ENCODE measurements around the gene KAT6B. TPM values are rescaled to one million over a fixed set of nuclear protein-coding genes. Genes with fewer than 3 reads are reported as not detected.

KAT6B gene
- total RNA-seq, 4 donors from 2014 or later: 29.1 to 159 (median 61.2) TPM

DNA sequence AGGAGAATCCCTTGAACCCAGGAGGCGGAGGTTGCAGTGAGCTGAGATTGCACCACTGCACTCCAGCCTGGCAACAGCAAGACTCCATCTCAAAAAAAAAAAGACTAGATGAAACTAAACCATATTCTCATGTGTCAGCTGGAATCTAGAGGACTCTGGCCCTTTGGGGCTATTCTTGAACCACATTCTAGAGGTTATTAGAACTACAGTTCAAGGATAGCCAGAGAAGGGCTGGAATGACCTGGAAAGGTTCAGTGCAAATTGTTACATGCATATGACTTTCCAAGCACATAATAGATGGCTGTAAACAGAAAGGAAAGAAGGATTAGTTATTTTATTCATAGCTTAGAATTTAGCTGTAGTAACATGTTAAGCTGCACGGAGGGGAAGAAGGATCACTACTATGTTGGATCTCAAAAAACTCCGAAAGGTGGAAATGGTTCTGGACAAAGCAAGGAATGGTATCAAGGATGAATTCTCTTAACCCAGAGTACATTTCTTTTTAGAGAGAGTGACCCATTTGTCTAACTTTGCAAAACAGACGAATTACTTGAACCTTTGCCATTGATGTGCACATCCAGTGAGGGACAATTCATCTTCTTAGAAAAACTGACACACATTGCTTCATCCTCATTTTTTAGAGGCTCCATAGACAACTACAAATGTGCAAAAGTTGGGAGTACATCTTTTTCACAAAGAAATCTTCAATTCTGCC, 161.1 kb downstream of the KAT6B start:
- Histone ChIP-seq H3K9me3 (no peaks in the 10 kb centered on the region), H3K36me3 (no peaks in the 10 kb centered on the region), H3K4me3 (no peak overlapping the region), H3K4me1 (peaks cover 0 to 24% of the 10 kb centered on the region in 2 donors), H3K27me3 (no peaks in the 10 kb centered on the region), H3K27ac (peak overlapping the region; percentile 59 to 80)
- intact Hi-C loops (cut with DNase I; ENCODE audit: low total_unique reads): no loop called here
- DNase-seq: peak in 1 of 2 donors; percentile 42
- no peak for TF ChIP-seq POLR2A (IDR thresholded peaks at IDR 0.05)
- TF ChIP-seq, protein P1, sequence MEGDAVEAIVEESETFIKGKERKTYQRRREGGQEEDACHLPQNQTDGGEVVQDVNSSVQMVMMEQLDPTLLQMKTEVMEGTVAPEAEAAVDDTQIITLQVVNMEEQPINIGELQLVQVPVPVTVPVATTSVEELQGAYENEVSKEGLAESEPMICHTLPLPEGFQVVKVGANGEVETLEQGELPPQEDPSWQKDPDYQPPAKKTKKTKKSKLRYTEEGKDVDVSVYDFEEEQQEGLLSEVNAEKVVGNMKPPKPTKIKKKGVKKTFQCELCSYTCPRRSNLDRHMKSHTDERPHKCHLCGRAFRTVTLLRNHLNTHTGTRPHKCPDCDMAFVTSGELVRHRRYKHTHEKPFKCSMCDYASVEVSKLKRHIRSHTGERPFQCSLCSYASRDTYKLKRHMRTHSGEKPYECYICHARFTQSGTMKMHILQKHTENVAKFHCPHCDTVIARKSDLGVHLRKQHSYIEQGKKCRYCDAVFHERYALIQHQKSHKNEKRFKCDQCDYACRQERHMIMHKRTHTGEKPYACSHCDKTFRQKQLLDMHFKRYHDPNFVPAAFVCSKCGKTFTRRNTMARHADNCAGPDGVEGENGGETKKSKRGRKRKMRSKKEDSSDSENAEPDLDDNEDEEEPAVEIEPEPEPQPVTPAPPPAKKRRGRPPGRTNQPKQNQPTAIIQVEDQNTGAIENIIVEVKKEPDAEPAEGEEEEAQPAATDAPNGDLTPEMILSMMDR (IDR thresholded peaks at IDR 0.05): no peak

DNA sequence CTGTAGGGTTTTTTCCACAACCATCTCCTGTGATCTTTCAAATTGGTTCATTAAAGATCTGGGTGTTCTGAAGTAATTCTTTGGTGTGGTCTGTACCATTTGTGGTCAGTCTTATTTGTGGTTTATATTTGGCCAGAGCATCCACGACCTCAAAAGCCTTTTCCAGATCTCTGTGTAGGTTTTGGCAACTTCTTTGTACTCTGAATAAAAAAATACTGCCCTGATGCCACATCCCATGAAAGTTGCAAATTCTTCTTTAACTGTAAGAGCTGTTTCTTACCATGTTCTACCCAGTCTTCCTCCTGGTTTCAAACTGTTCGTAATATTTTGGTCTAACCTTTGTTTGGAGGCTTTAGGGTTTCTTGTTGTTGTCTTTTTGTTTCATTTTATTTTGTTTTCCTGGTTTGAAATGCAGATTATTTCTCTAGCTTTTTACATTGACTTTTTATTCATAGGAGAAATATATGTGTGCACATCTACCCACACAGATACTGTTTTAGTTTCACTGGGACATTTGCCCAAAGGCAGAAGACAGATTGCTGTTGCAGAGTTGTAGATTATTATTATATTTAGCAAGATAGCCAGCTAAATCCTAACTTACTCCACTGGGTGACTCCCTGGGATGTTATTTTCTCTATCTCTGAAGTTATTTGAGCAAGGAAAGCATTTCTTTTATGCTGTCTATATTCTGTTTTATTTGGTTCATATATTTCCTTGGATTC, 161.8 kb downstream of the KAT6B start:
- Histone ChIP-seq H3K4me3 (no peak overlapping the region), H3K27me3 (no peaks in the 10 kb centered on the region), H3K27ac (peak overlapping the region; percentile 59 to 80), H3K4me1 (peaks cover 0 to 24% of the 10 kb centered on the region in 2 donors), H3K36me3 (no peaks in the 10 kb centered on the region), H3K9me3 (no peaks in the 10 kb centered on the region)
- intact Hi-C loops (cut with DNase I; ENCODE audit: low total_unique reads): no loop called here
- no peak for TF ChIP-seq POLR2A (IDR thresholded peaks at IDR 0.05)
- TF ChIP-seq, protein P1 (IDR thresholded peaks at IDR 0.05): no peak
- DNase-seq: no peak

DNA sequence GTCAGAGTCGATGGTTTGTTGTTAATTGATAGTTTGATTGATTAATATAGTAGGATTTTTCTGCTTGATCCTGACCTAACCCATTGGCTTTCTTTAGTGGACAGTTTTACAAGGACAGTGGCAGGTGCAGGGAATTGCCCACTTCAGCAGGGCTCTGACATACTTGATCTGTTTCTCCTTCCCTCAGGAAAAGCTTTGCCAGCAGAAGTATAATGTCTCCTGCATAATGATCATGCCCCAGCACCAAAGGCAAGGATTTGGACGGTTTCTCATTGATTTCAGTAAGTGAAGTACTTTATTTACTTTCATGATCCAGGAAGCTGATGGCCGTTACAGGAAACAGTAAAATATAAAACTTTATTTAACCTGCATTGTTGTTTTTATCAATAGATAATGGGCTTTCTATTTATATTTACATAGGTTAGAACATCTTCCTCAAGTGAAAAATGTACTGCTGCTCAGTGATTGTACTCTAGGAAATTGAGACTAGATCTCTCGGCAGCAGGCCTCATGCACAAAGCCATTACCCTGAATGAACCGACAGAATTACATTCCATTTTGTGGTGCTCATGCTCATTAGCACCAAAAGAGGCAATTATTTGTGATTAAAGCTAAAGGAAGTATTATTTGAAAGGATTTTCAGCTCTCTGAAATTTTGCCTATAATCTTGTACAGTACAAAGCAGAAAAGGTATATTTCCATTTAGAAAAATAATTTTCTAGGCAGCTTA, 162.6 kb downstream of the KAT6B start:
- intact Hi-C loops (cut with DNase I; ENCODE audit: low total_unique reads): no loop called here
- Histone ChIP-seq H3K27me3 (no peaks in the 10 kb centered on the region), H3K4me3 (no peak overlapping the region), H3K4me1 (peaks cover 0 to 24% of the 10 kb centered on the region in 2 donors), H3K9me3 (no peaks in the 10 kb centered on the region), H3K36me3 (no peaks in the 10 kb centered on the region), H3K27ac (peak overlapping the region; percentile 59 to 80)
- TF ChIP-seq POLR2A (IDR thresholded peaks at IDR 0.05): no peak
- TF ChIP-seq, protein P1 (IDR thresholded peaks at IDR 0.05): no peak
- no peak for DNase-seq

DNA sequence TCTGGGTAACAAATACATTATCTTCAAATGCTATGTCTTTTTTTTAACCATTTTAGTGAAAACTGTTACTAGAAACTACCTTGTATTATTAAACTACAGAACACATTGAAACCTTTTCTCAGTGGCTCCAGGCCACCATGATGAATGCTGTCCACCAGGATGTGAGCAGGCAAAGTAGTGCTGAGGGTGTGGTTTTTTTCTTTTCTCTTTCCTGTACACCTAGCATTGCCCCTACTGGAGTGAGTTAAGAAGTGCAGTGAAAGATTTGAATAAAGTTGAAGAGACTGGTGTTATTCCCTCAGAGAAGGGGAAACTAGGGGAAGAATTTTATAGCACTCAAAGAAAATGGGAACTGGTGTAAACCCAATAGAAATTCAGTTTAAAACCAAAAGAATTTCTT, 165.0 kb downstream of the KAT6B start:
- intact Hi-C loops (cut with DNase I; ENCODE audit: low total_unique reads): no loop called here
- TF ChIP-seq, protein P1 (IDR thresholded peaks at IDR 0.05): peak in 1 of 4 experiments; percentile 33
- no peak for TF ChIP-seq POLR2A (IDR thresholded peaks at IDR 0.05)
- peaks cover 0 to 24% of the 10 kb centered on the region in 2 donors for H3K4me1 ChIP-seq
- H3K4me3 ChIP-seq: no peak overlapping the region
- no peaks in the 10 kb centered on the region for H3K9me3 ChIP-seq
- no peak overlapping the region for H3K27ac ChIP-seq
- no peaks in the 10 kb centered on the region for H3K36me3 ChIP-seq
- no peaks in the 10 kb centered on the region for H3K27me3 ChIP-seq
- no peak for DNase-seq

Data from uterus (tissue), 4 donors.